Endothelial cell (in vitro differentiated cells): ENCODE results near the gene LNX1. TPM values are rescaled to one million over a fixed set of nuclear protein-coding genes. Genes with fewer than 3 reads are reported as not detected.

Source experiments
- DNase-seq: peaks from one replicate; pipeline ENCODE4 v3.0.0; 2021; ENCODE audit warnings: low spot score
- H3K27ac Mint-ChIP-seq: one replicate; pipeline ENCODE4 v1.8.0; 2021; ENCODE audit warnings: mixed read lengths, inconsistent platforms; ENCODE audit not compliant: unreplicated experiment
- H3K27me3 Mint-ChIP-seq: one replicate; pipeline ENCODE4 v1.8.0; 2021; ENCODE audit warnings: mild to moderate bottlenecking, moderate library complexity, mixed read lengths, inconsistent platforms; ENCODE audit not compliant: unreplicated experiment
- H3K36me3 Mint-ChIP-seq: one replicate; pipeline ENCODE4 v1.8.0; 2021; ENCODE audit warnings: mild to moderate bottlenecking, low read depth, mixed read lengths, inconsistent platforms; ENCODE audit not compliant: unreplicated experiment
- H3K4me1 Mint-ChIP-seq: one replicate; pipeline ENCODE4 v1.8.0; 2021; ENCODE audit warnings: mild to moderate bottlenecking, mixed read lengths, inconsistent platforms; ENCODE audit not compliant: unreplicated experiment
- H3K4me3 Mint-ChIP-seq: one replicate; pipeline ENCODE4 v1.8.0; 2021; ENCODE audit warnings: mild to moderate bottlenecking, mixed read lengths, inconsistent platforms; ENCODE audit not compliant: unreplicated experiment
- H3K9me3 Mint-ChIP-seq: one replicate; pipeline ENCODE4 v1.8.0; 2021; ENCODE audit warnings: mixed read lengths, inconsistent platforms; ENCODE audit not compliant: unreplicated experiment
- total RNA-seq: library from RNA; stranded (reverse); fragmentation: NEBNext Ultra II Directional; extraction: Animal tissue kit (Norgen Biotek cat#: 25700); gene quantifications from one replicate; pipeline ENCODE4 v1.2.1, GENCODE V29; 2021; ENCODE audit not compliant: unreplicated experiment
- TF ChIP-seq, protein P1 (sequence below): fragments of 200-600 bp; sonication (generic); IDR thresholded peaks from one replicate; pipeline ENCODE4 v1.5.0; 2021; ENCODE audit warnings: antibody characterized with exemption; ENCODE audit not compliant: unreplicated experiment

The LNX1 gene
- total RNA-seq, 1 donor from 2014 or later: 25.7 TPM

GRCh38 chr4:53573696-53574095 lies 17.6 kb downstream of the LNX1 start:
- no peak for DNase-seq
- Mint-ChIP-seq H3K36me3 (peaks cover 27% of the 10 kb centered on the region), H3K9me3 (no peaks in the 10 kb centered on the region), H3K4me3 (no peak overlapping the region), H3K4me1 (peaks cover 33% of the 10 kb centered on the region), H3K27me3 (no peaks in the 10 kb centered on the region), H3K27ac (no peak overlapping the region)
- TF ChIP-seq, protein P1, sequence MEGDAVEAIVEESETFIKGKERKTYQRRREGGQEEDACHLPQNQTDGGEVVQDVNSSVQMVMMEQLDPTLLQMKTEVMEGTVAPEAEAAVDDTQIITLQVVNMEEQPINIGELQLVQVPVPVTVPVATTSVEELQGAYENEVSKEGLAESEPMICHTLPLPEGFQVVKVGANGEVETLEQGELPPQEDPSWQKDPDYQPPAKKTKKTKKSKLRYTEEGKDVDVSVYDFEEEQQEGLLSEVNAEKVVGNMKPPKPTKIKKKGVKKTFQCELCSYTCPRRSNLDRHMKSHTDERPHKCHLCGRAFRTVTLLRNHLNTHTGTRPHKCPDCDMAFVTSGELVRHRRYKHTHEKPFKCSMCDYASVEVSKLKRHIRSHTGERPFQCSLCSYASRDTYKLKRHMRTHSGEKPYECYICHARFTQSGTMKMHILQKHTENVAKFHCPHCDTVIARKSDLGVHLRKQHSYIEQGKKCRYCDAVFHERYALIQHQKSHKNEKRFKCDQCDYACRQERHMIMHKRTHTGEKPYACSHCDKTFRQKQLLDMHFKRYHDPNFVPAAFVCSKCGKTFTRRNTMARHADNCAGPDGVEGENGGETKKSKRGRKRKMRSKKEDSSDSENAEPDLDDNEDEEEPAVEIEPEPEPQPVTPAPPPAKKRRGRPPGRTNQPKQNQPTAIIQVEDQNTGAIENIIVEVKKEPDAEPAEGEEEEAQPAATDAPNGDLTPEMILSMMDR: no peak

- H3K4me1 Mint-ChIP-seq: peaks cover 27% of the 10 kb centered on the region
- no peak overlapping the region for H3K27ac Mint-ChIP-seq
These were observed 18.7 kb downstream of the LNX1 start for GRCh38 chr4:53572600-53572994.

GRCh38 chr4:53571936-53572599 lies 19.2 kb downstream of the LNX1 start:
- no peaks in the 10 kb centered on the region for H3K9me3 Mint-ChIP-seq
- TF ChIP-seq, protein P1: no peak
- peak overlapping the region; percentile 2 for H3K4me3 Mint-ChIP-seq
- H3K4me1 Mint-ChIP-seq: peaks cover 21% of the 10 kb centered on the region
- H3K27me3 Mint-ChIP-seq: no peaks in the 10 kb centered on the region
- DNase-seq: no peak
- peaks cover 27% of the 10 kb centered on the region for H3K36me3 Mint-ChIP-seq
- no peak overlapping the region for H3K27ac Mint-ChIP-seq

More at GRCh38 chr4:53572600-53572994, 18.7 kb downstream of the LNX1 start:
- Mint-ChIP-seq H3K36me3 (peaks cover 27% of the 10 kb centered on the region), H3K27me3 (no peaks in the 10 kb centered on the region), H3K4me3 (no peak overlapping the region), H3K9me3 (no peaks in the 10 kb centered on the region)
- TF ChIP-seq, protein P1: no peak
- no peak for DNase-seq

- DNase-seq: no peak
- peaks cover 1% of the 10 kb centered on the region for H3K27me3 Mint-ChIP-seq
- TF ChIP-seq, protein P1: no peak
- peaks cover 7% of the 10 kb centered on the region for H3K36me3 Mint-ChIP-seq
- H3K4me3 Mint-ChIP-seq: no peak overlapping the region
- H3K27ac Mint-ChIP-seq: no peak overlapping the region
- no peaks in the 10 kb centered on the region for H3K9me3 Mint-ChIP-seq
- H3K4me1 Mint-ChIP-seq: peaks cover 8% of the 10 kb centered on the region
These were observed 27.5 kb downstream of the LNX1 start for GRCh38 chr4:53563824-53564223.

GRCh38 chr4:53562409-53562808 lies 28.9 kb downstream of the LNX1 start:
- Mint-ChIP-seq H3K4me1 (peaks cover 21% of the 10 kb centered on the region), H3K4me3 (no peak overlapping the region), H3K36me3 (peaks cover 7% of the 10 kb centered on the region), H3K9me3 (no peaks in the 10 kb centered on the region), H3K27ac (no peak overlapping the region), H3K27me3 (peaks cover 1% of the 10 kb centered on the region)
- TF ChIP-seq, protein P1: no peak
- no peak for DNase-seq
